GM12878 (cell line): ENCODE results near the gene DOK1. TPM values are rescaled to one million over a fixed set of nuclear protein-coding genes. Genes with fewer than 3 reads are reported as not detected.
A peak's percentile ranks its signal among the peaks of the same experiment; 100 is the strongest.

Experiments used
- ATAC-seq: fragments of 200-7000 bp; cut with Tn5 transposase; 3 replicates; pipeline ENCODE4 v1.9.1; 2020; ENCODE audit warnings: mild to moderate bottlenecking, moderate library complexity
- BruUV-seq: library from RNA; stranded (reverse); fragments of 400-500 nt; replicated peaks from 2 replicates; lab custom pipeline; 2021; lab: Mats Ljungman, UMichigan
- CTCF ChIA-PET: fragments of 300-600 bp; sonication (Branson Sonifier 250); formaldehyde crosslinking; extraction: SDS; loops from one replicate; lab custom pipeline; 2021; ENCODE audit warnings: inconsistent platforms; lab: Yijun Ruan, JAX
- POLR2A ChIA-PET: fragments of 350-600 bp; formaldehyde crosslinking; extraction: SDS; loops from one replicate; lab custom pipeline; 2021; ENCODE audit warnings: inconsistent platforms; lab: Charles Lee
- RAD21 ChIA-PET: fragments of 300-600 bp; sonication (Branson Sonifier 250); formaldehyde crosslinking; loops from one replicate; lab custom pipeline; 2023; ENCODE audit warnings: antibody characterized with exemption; ENCODE audit not compliant: unreplicated experiment; lab: Charles Lee
- SMC1A ChIA-PET: fragments of 300-600 bp; sonication (Branson Sonifier 250); formaldehyde crosslinking; loops from one replicate; lab custom pipeline; 2023; ENCODE audit not compliant: unreplicated experiment, uncharacterized antibody; lab: Charles Lee
- DNase-seq: peaks from one replicate; pipeline ENCODE4 v3.0.0-alpha.2; 2011; ENCODE audit warnings: low read depth, low spot score
- FAIRE-seq: peaks from 3 replicates; lab custom pipeline; 2011; peaks lifted over from hg19 to GRCh38; lab: Jason Lieb, UNC
- H2AFZ ChIP-seq: 2 replicates; pipeline ENCODE4 v1.6.0; 2011; ENCODE audit warnings: low read depth, low read length, control low read depth; ENCODE audit not compliant: control insufficient read depth
- H3K27ac ChIP-seq: 2 replicates; pipeline ENCODE4 v1.5.1; 2011; ENCODE audit warnings: control low read depth; ENCODE audit not compliant: control insufficient read depth, insufficient read depth
- H3K27me3 ChIP-seq, 2 experiments: replicated peaks in 1 of 2; 2 replicates each; pipeline versions ENCODE4 v1.6.0 to v1.6.1; 2011; ENCODE audit warnings: low read length in 1 of 2; ENCODE audit not compliant: control insufficient read depth in 2 of 2, insufficient read depth in 2 of 2
- H3K36me3 ChIP-seq, 2 experiments: 2 replicates each; pipeline ENCODE4 v1.5.1; 2011; ENCODE audit warnings: low read length in 1 of 2; ENCODE audit not compliant: control insufficient read depth in 2 of 2, insufficient read depth in 2 of 2
- H3K4me1 ChIP-seq: 2 replicates; pipeline ENCODE4 v1.6.1; 2011; ENCODE audit warnings: mild to moderate bottlenecking, low read length, moderate library complexity, mixed read lengths; ENCODE audit not compliant: control insufficient read depth, insufficient read depth
- H3K4me2 ChIP-seq: 2 replicates; pipeline ENCODE4 v1.6.0; 2011; ENCODE audit warnings: control low read depth; ENCODE audit not compliant: control insufficient read depth, insufficient read depth
- H3K4me3 ChIP-seq: fragments of 200-600 bp; sonication (generic); 2 replicates; pipeline ENCODE4 v1.5.1; 2016
- H3K79me2 ChIP-seq: 2 replicates; pipeline ENCODE4 v1.6.0; 2011; ENCODE audit warnings: low read length; ENCODE audit not compliant: control insufficient read depth, insufficient read depth
- H3K9ac ChIP-seq: 2 replicates; pipeline ENCODE4 v1.8.0; 2011; ENCODE audit warnings: low read length, control low read depth, mixed read lengths; ENCODE audit not compliant: control insufficient read depth, insufficient read depth
- H3K9me3 ChIP-seq: replicated peaks from 3 replicates; pipeline ENCODE4 v1.5.1; 2011; ENCODE audit warnings: mild to moderate bottlenecking, low read length; ENCODE audit not compliant: control insufficient read depth, insufficient read depth
- H4K20me1 ChIP-seq: 2 replicates; pipeline ENCODE4 v1.6.0; 2011; ENCODE audit not compliant: control insufficient read depth, insufficient read depth
- JUND ChIP-seq: IDR thresholded peaks from 2 replicates; pipeline ENCODE4 v1.6.1; 2012; ENCODE audit warnings: low read depth, mild to moderate bottlenecking, low read length, improper control_type of control experiment, moderate library complexity
- SUZ12 ChIP-seq: fragments of 200-600 bp; sonication (generic); IDR thresholded peaks from one replicate; pipeline ENCODE4 v1.6.1; 2018; ENCODE audit warnings: antibody characterized with exemption, mild to moderate bottlenecking; ENCODE audit not compliant: unreplicated experiment
- WGBS: methylation state at CpG from one replicate; pipeline ENCODE4 v1.1.6; 2016; ENCODE audit warnings: low lambda C conversion rate; ENCODE audit not compliant: insufficient replicate concordance, insufficient coverage; ENCODE audit errors: missing lambda C conversion rate; 5-methylcytosine and 5-hydroxymethylcytosine counted together
- in situ Hi-C: fragments of 300-500 bp; cut with MboI; formaldehyde crosslinking; loops from 9 replicates; pipeline ENCODE4 v1.14.3; 2018; ENCODE audit warnings: mixed read lengths
- intact Hi-C: fragments of 100-400 bp; cut with micrococcal nuclease; formaldehyde crosslinking; loops from one replicate; pipeline ENCODE4 v1.14.2; 2022; ENCODE audit not compliant: unreplicated experiment
- polyA plus RNA-seq, 11 experiments: library from polyadenylated mRNA; depleted of rRNA in 4 of 11; unstranded in 6 of 11; stranded (reverse) in 5 of 11; fragments of >200 nt; fragmentation: Nextera tagmentation in 4 of 11; fragmentation: Illumina TruSeq in 1 of 11; extraction: Ambion mirVana in 4 of 11; extraction: Trizol in 1 of 11; gene quantifications; 1 replicate in 1 of 11; 2 replicates in 10 of 11; pipeline versions ENCODE4 v1.2.1 to v1.2.3, GENCODE V29; 2011 to 2016; ENCODE audit warnings: inconsistent platforms in 2 of 11, missing spikeins in 2 of 11, low read depth in 1 of 11
- total RNA-seq, 4 experiments: library from RNA; depleted of rRNA in 3 of 4; stranded (reverse); fragments of >200 nt in 3 of 4; fragmentation: Illumina TruSeq in 1 of 4; extraction: Trizol in 1 of 4; gene quantifications; 2 replicates each; pipeline versions ENCODE4 v1.2.1 to v1.2.3, GENCODE V29; 2013 to 2021
- TF ChIP-seq, protein P1 (sequence below): fragments of 150-350 bp; IDR thresholded peaks from 2 replicates; pipeline ENCODE4 v1.6.1; 2016; ENCODE audit warnings: low read depth, low read length

Gene DOK1
- total and polyA plus RNA-seq, 10 of the 15 experiments (the other 5 are each of a cell fraction or from before 2014, with no cell fraction given): 1.4 to 104 (median 59.7) TPM

DNA sequence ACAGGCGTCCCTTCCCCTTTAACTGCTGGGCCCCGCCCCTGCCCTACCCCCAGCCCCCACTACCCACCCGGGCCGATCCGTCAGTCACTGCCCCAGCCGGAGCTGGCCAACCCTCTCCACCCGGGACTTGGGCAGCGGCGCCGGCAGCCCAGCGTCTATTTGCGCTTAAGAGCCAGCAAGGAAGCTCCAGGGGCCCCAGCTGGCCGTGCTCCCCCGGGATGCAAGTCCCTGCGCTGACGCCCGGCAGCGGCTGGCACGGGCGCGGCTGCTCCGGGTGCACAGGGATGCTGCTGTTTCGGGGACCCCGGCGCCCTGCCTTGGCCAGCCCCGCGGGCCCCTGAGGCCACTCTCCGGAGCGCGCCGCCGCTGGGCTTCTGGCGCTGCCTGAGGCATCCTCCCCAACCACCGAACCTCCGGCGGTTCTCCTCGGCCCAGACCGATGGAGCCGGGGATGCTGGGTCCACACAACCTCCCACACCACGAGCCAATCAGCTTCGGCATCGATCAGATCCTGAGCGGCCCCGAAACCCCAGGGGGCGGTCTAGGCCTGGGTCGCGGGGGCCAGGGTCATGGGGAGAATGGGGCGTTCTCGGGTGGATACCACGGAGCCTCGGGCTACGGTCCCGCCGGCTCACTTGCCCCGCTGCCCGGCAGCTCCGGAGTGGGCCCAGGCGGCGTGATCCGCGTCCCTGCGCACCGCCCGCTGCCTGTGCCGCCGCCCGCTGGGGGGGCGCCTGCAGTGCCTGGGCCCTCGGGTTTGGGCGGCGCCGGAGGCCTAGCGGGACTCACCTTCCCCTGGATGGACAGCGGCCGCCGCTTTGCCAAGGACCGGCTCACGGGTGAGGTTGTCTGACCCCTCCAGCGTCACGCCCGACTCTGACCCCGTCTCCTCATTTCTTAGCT is 39.9 kb upstream of the DOK1 start, which contains the start of gene TLX2:
Gene TLX2 (plus strand): TSS at position 83 of the 903 bp plus-strand sequence. CDS start 357 bp downstream, at position 440.
- BruUV-seq: no TSS peak
- intact Hi-C loops: no loop called here
- TF ChIP-seq SUZ12 (peak; percentile 59), JUND (no peak)
- no peaks in the 10 kb centered on the region for H4K20me1 ChIP-seq
- in situ Hi-C loops: no loop called here
- ChIA-PET CTCF (interaction anchor here (0.6 kb wide), 1 partner anchor 32 kb away, joined by 3 read pairs; no protein-coding TSS in a partner anchor), POLR2A (no interaction called here), RAD21 (interaction anchor here (0.7 kb wide), 1 partner anchor 76 kb away, joined by 3 read pairs; no protein-coding TSS in a partner anchor), SMC1A (no interaction called here)
- no peaks in the 10 kb centered on the region for H3K79me2 ChIP-seq
- ATAC-seq (peak; percentile 22), DNase-seq (no peak), FAIRE-seq (no peak)
- peak within 1 kb of the TSS; percentile 96 for H3K4me2 ChIP-seq
- H3K36me3 ChIP-seq: no peaks in the 10 kb centered on the region
- 10% methylated on average over 73 of the region's 82 CpGs for WGBS
- peak within 1 kb of the TSS; percentile 11; the same call in 1 of the 2 replicates for H3K4me3 ChIP-seq
- H3K9me3 ChIP-seq: no peaks in the 10 kb centered on the region; the same call in 2 of the 3 replicates
- H3K4me1 ChIP-seq: peaks cover 13% of the 10 kb centered on the region; the same call in 1 of the 2 replicates
- H3K27me3 ChIP-seq: peaks cover 18 to 31% of the 10 kb centered on the region in 2 experiments
- no peak within 1 kb of the TSS for H3K9ac ChIP-seq
- no peak within 1 kb of the TSS for H3K27ac ChIP-seq
- H2AFZ ChIP-seq: no peak within 1 kb of the TSS

DNA sequence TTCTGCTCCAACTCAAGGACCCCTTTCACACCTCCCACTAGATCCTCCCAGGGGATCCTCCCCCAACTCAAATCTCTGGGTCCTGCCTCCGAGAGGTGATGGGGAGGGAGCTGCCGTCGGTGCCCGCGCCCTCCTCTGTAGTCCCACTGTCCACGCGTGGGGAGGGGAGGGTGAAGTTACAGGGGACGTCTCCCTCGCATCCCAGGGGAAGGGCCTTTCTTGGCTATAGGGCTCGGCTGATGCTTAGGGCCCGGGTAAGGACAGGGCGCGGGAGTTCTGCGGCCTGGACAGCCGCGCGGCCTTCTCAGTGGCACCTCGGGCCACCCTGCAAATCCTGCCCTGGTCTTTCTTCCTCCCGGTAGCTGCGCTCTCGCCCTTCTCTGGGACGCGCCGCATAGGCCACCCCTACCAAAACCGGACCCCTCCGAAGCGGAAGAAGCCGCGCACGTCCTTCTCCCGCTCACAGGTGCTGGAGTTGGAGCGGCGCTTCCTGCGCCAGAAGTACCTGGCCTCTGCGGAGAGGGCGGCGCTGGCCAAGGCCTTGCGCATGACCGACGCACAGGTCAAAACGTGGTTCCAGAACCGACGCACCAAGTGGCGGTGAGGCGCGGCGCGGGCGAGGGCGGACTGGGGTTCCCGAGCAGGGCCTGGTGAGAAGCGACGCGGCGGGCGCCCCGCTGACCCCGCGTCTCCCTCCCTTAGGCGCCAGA is 39.1 kb upstream of the DOK1 start:
- peak overlapping the region; percentile 69; the same call in 1 of the 2 replicates for H2AFZ ChIP-seq
- RAD21 ChIA-PET: no interaction called here
- DNase-seq (no peak), FAIRE-seq (no peak), ATAC-seq (peak; percentile 32)
- POLR2A ChIA-PET: no interaction called here
- SMC1A ChIA-PET: no interaction called here
- TF ChIP-seq, protein P1, sequence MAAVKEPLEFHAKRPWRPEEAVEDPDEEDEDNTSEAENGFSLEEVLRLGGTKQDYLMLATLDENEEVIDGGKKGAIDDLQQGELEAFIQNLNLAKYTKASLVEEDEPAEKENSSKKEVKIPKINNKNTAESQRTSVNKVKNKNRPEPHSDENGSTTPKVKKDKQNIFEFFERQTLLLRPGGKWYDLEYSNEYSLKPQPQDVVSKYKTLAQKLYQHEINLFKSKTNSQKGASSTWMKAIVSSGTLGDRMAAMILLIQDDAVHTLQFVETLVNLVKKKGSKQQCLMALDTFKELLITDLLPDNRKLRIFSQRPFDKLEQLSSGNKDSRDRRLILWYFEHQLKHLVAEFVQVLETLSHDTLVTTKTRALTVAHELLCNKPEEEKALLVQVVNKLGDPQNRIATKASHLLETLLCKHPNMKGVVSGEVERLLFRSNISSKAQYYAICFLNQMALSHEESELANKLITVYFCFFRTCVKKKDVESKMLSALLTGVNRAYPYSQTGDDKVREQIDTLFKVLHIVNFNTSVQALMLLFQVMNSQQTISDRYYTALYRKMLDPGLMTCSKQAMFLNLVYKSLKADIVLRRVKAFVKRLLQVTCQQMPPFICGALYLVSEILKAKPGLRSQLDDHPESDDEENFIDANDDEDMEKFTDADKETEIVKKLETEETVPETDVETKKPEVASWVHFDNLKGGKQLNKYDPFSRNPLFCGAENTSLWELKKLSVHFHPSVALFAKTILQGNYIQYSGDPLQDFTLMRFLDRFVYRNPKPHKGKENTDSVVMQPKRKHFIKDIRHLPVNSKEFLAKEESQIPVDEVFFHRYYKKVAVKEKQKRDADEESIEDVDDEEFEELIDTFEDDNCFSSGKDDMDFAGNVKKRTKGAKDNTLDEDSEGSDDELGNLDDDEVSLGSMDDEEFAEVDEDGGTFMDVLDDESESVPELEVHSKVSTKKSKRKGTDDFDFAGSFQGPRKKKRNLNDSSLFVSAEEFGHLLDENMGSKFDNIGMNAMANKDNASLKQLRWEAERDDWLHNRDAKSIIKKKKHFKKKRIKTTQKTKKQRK: no peak
- peak; percentile 57 for TF ChIP-seq SUZ12
- H3K36me3 ChIP-seq: no peaks in the 10 kb centered on the region
- WGBS: 39% methylated on average over 51 of the region's 60 CpGs
- BruUV-seq: no TSS peak
- H3K9ac ChIP-seq: no peak overlapping the region
- in situ Hi-C loops: no loop called here
- CTCF ChIA-PET: interaction anchor here (0.6 kb wide), 1 partner anchor 33 kb away, joined by 3 read pairs; no protein-coding TSS in a partner anchor
- intact Hi-C loops: no loop called here
- H3K27me3 ChIP-seq: peaks cover 18 to 31% of the 10 kb centered on the region in 2 experiments
- H3K27ac ChIP-seq: no peak overlapping the region
- H3K4me2 ChIP-seq: peak overlapping the region; percentile 96
- peaks cover 13% of the 10 kb centered on the region; the same call in 1 of the 2 replicates for H3K4me1 ChIP-seq
- H4K20me1 ChIP-seq: no peaks in the 10 kb centered on the region
- H3K79me2 ChIP-seq: no peaks in the 10 kb centered on the region
- H3K4me3 ChIP-seq: peak overlapping the region; percentile 38; the same call in 1 of the 2 replicates
- H3K9me3 ChIP-seq: no peaks in the 10 kb centered on the region; the same call in 2 of the 3 replicates
